HCT116 (cell line): Measurements from ENCODE around the gene FAM184A. TPM values are rescaled to one million over a fixed set of nuclear protein-coding genes. Genes with fewer than 3 reads are reported as not detected.

Source experiments
- ATAC-seq: fragments of 200-7000 bp; cut with Tn5 transposase; 2 replicates; pipeline ENCODE4 v1.9.1; 2020; ENCODE audit warnings: mild to moderate bottlenecking, moderate library complexity
- BruUV-seq: library from RNA; stranded (reverse); fragments of 400-500 nt; replicated peaks from 2 replicates; lab custom pipeline; 2021; lab: Mats Ljungman, UMichigan
- CTCF ChIA-PET: fragments of 300-600 bp; sonication (Branson Sonifier 250); formaldehyde crosslinking; loops from one replicate; lab custom pipeline; 2021; ENCODE audit warnings: antibody characterized with exemption; lab: Charles Lee
- POLR2A ChIA-PET: fragments of 300-600, 350-600 bp; sonication (Branson Sonifier 250); formaldehyde crosslinking; loops from one replicate; lab custom pipeline; 2021; ENCODE audit warnings: antibody characterized with exemption; lab: Charles Lee
- RAD21 ChIA-PET, 2 experiments: fragments of 300-600 bp; sonication (Branson Sonifier 250); formaldehyde crosslinking; loops; one replicate each; lab custom pipeline; 2023; ENCODE audit warnings: low total read pairs in 2 of 2; ENCODE audit not compliant: uncharacterized antibody in 2 of 2, unreplicated experiment in 2 of 2, low non-redundant PET in 1 of 2; lab: Charles Lee
- DNase-seq: peaks from one replicate; pipeline ENCODE4 v3.0.0-alpha.2; 2010; ENCODE audit warnings: low read depth, low spot score
- H2AFZ ChIP-seq: fragments of 200-600 bp; shearing (Covaris generic), sonication (generic); 2 replicates; pipeline ENCODE4 v1.6.1; 2017; ENCODE audit warnings: low read depth, mixed run types, mixed read lengths, antibody characterized with exemption, low read length; ENCODE audit not compliant: poor library complexity, severe bottlenecking
- H3K27ac ChIP-seq: 2 replicates; pipeline ENCODE4 v1.5.1; 2012; ENCODE audit warnings: low read depth, low read length
- H3K27me3 ChIP-seq: fragments of 200-600 bp; sonication (generic); 2 replicates; pipeline ENCODE4 v1.6.1; 2016; ENCODE audit warnings: mixed run types, low read length, mixed read lengths; ENCODE audit not compliant: insufficient read depth
- H3K36me3 ChIP-seq, 2 experiments: fragments of 200-500 bp in 1 of 2; fragments of 200-600 bp in 1 of 2; sonication (Bioruptor generic) in 1 of 2; sonication (generic) in 1 of 2; 2 replicates each; pipeline versions ENCODE4 v1.5.1 to v1.6.1; 2014 to 2016; ENCODE audit warnings: low read length in 2 of 2, inconsistent platforms in 1 of 2, mixed read lengths in 1 of 2, mixed run types in 1 of 2; ENCODE audit not compliant: insufficient read depth in 2 of 2, control insufficient read depth in 1 of 2
- H3K4me1 ChIP-seq, 2 experiments: fragments of 200-600 bp in 1 of 2; sonication (generic) in 1 of 2; 2 replicates each; pipeline versions ENCODE4 v1.5.1 to v1.6.1; 2012 to 2017; ENCODE audit warnings: low read length in 2 of 2, inconsistent platforms in 1 of 2, mild to moderate bottlenecking in 1 of 2, mixed read lengths in 1 of 2, mixed run types in 1 of 2, moderate library complexity in 1 of 2; ENCODE audit not compliant: insufficient read depth in 2 of 2, control insufficient read depth in 1 of 2
- H3K4me2 ChIP-seq: fragments of 200-600 bp; sonication (generic); 2 replicates; pipeline ENCODE4 v1.6.1; 2017; ENCODE audit warnings: mixed run types, low read length, mixed read lengths
- H3K4me3 ChIP-seq, 2 experiments: fragments of 200-600 bp in 1 of 2; sonication (generic) in 1 of 2; replicated peaks in 1 of 2; 2 replicates each; pipeline ENCODE4 v1.5.1; 2011 to 2016; ENCODE audit warnings: low read length in 2 of 2, control low read depth in 1 of 2, low read depth in 1 of 2, mild to moderate bottlenecking in 1 of 2, mixed read lengths in 1 of 2, mixed run types in 1 of 2
- H3K79me2 ChIP-seq: fragments of 200-600 bp; sonication (generic); 2 replicates; pipeline ENCODE4 v1.6.1; 2017; ENCODE audit warnings: mild to moderate bottlenecking, mixed run types, low read length, moderate library complexity, mixed read lengths; ENCODE audit not compliant: insufficient read depth
- H3K9ac ChIP-seq: fragments of 200-600 bp; sonication (generic); 2 replicates; pipeline ENCODE4 v1.6.1; 2016; ENCODE audit warnings: low read length, mixed read lengths
- H3K9me2 ChIP-seq: fragments of 200-600 bp; sonication (generic), shearing (Covaris generic); 2 replicates; pipeline ENCODE4 v1.6.1; 2017; ENCODE audit warnings: mixed run types, mild to moderate bottlenecking, moderate library complexity; ENCODE audit not compliant: insufficient read depth
- H3K9me3 ChIP-seq, 2 experiments: fragments of 200-500 bp in 1 of 2; fragments of 200-600 bp in 1 of 2; sonication (Bioruptor generic) in 1 of 2; sonication (generic) in 1 of 2; 2 replicates each; pipeline ENCODE4 v1.6.1; 2014 to 2017; ENCODE audit warnings: low read length in 2 of 2, mixed read lengths in 2 of 2, inconsistent platforms in 1 of 2, low read depth in 1 of 2, mild to moderate bottlenecking in 1 of 2, mixed run types in 1 of 2, moderate library complexity in 1 of 2; ENCODE audit not compliant: control insufficient read depth in 1 of 2, insufficient read depth in 1 of 2
- H4K20me1 ChIP-seq: fragments of 200-600 bp; sonication (generic), shearing (Covaris generic); 2 replicates; pipeline ENCODE4 v1.6.1; 2017; ENCODE audit warnings: mixed run types, mild to moderate bottlenecking, moderate library complexity; ENCODE audit not compliant: insufficient read depth
- CBX3 ChIP-seq: IDR thresholded peaks from 2 replicates; pipeline ENCODE4 v1.6.1; 2012; ENCODE audit warnings: low read depth
- JUND ChIP-seq: IDR thresholded peaks from 2 replicates; pipeline ENCODE4 v1.6.1; 2012
- SIN3A ChIP-seq: IDR thresholded peaks from 2 replicates; pipeline ENCODE4 v1.6.1; 2012; ENCODE audit warnings: low read depth
- SP1 ChIP-seq: IDR thresholded peaks from 2 replicates; pipeline ENCODE4 v1.6.1; 2012; ENCODE audit warnings: low read depth
- TCF7L2 ChIP-seq: IDR thresholded peaks from 2 replicates; pipeline ENCODE4 v1.7.0; 2011; ENCODE audit warnings: borderline replicate concordance, inconsistent platforms; ENCODE audit not compliant: insufficient read depth, insufficient read length; ENCODE audit errors: extremely low read depth
- intact Hi-C: fragments of 100-400 bp; cut with micrococcal nuclease; formaldehyde crosslinking; loops from 2 replicates; pipeline ENCODE4 v1.10.0; 2022
- total RNA-seq: library from RNA; stranded (reverse); gene quantifications from one replicate; pipeline ENCODE4 v1.2.1, GENCODE V29; 2021; ENCODE audit not compliant: unreplicated experiment

FAM184A gene
- total RNA-seq, 1 experiment from 2014 or later: 2.4 TPM

DNA sequence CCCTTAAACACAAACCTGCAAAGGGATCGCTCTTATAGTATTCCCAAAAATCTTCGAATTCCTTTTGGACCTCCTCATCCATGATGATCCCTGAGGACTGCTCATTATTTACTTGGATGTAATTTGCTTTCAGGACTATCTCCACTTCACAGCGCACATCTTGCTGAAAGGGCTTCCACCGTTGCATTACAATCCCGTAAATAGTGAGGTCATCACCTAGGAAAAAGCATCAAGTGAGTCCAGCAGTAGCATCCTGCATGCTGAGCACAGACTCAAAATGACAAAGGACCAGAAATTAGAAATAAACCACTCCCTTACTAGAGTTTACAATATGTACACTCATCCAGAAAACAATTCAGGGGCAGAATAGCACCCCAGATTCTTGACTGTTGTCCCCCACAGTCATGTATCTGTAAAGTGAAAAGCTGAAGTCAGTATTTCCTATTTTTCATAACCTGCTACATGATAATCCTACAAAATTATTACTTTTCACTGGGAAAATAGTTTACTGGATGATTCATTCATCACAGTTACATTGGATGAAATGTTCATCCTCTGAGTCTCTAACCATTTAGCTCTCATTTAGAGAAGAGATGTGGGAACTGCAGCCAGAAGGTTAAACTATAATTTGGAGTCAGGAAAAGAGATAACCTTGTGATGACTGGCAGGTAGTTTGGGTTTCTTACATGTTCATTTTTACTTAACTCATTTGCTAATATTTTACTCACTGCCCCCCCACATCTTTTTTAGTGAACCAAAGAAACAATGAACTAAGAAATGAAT is 160.7 kb downstream of the FAM184A start:
- no peaks in the 10 kb centered on the region for H3K79me2 ChIP-seq
- H3K4me2 ChIP-seq: no peak overlapping the region
- ATAC-seq: no peak
- H3K9me3 ChIP-seq: no peaks in the 10 kb centered on the region
- H3K4me3 ChIP-seq: no peak overlapping the region
- DNase-seq: no peak
- H2AFZ ChIP-seq: no peak overlapping the region
- peaks cover 13 to 20% of the 10 kb centered on the region in 2 experiments; a peak in 3 of 4 replicates for H3K36me3 ChIP-seq
- RAD21 ChIA-PET: no interaction called here
- H4K20me1 ChIP-seq: no peaks in the 10 kb centered on the region
- H3K27me3 ChIP-seq: no peaks in the 10 kb centered on the region
- H3K9ac ChIP-seq: no peak overlapping the region
- intact Hi-C loops: no loop called here
- CTCF ChIA-PET: no interaction called here
- H3K4me1 ChIP-seq: no peaks in the 10 kb centered on the region
- no peak overlapping the region for H3K27ac ChIP-seq
- no TSS peak for BruUV-seq
- POLR2A ChIA-PET: no interaction called here
- no peak for TF ChIP-seq JUND
- no peak for TF ChIP-seq CBX3
- TF ChIP-seq TCF7L2: no peak
- H3K9me2 ChIP-seq: no peaks in the 10 kb centered on the region

DNA sequence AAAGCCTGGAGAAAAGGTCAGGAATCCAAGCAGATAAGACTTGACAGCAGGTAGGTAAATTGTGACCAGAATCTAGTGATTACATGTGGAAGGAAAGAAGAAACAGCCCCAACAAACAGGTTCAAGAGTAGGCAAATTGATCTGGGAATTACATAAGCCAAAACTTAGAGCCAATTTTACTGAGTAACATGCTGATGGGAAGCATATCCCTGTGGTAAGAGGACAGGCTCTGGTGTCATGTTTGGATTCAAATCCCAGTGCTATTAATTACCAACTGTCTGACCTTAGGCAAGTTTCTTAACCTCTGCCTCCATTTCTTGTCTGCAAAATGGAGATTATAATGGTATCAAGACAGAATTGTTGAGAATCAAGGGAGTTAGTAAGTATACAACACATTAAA is 163.9 kb downstream of the FAM184A start:
- no peak for TF ChIP-seq SP1
- no peak for TF ChIP-seq SIN3A
- POLR2A ChIA-PET: no interaction called here
- H3K4me1 ChIP-seq: no peaks in the 10 kb centered on the region
- H3K9me3 ChIP-seq: no peaks in the 10 kb centered on the region
- CTCF ChIA-PET: no interaction called here
- H3K36me3 ChIP-seq: peaks cover 16 to 26% of the 10 kb centered on the region in 2 experiments
- H3K4me3 ChIP-seq: no peak overlapping the region
- no peaks in the 10 kb centered on the region for H3K27me3 ChIP-seq
- no peak overlapping the region for H3K27ac ChIP-seq
- BruUV-seq: no TSS peak
- H3K79me2 ChIP-seq: no peaks in the 10 kb centered on the region
- DNase-seq (no peak), ATAC-seq (no peak)
- H3K4me2 ChIP-seq: no peak overlapping the region
- H4K20me1 ChIP-seq: no peaks in the 10 kb centered on the region
- no peak overlapping the region for H3K9ac ChIP-seq
- no peaks in the 10 kb centered on the region for H3K9me2 ChIP-seq
- intact Hi-C loops: no loop called here
- RAD21 ChIA-PET: no interaction called here
- H2AFZ ChIP-seq: no peak overlapping the region
